ENCODE data around the gene CDH4.

Gene CDH4

DNA sequence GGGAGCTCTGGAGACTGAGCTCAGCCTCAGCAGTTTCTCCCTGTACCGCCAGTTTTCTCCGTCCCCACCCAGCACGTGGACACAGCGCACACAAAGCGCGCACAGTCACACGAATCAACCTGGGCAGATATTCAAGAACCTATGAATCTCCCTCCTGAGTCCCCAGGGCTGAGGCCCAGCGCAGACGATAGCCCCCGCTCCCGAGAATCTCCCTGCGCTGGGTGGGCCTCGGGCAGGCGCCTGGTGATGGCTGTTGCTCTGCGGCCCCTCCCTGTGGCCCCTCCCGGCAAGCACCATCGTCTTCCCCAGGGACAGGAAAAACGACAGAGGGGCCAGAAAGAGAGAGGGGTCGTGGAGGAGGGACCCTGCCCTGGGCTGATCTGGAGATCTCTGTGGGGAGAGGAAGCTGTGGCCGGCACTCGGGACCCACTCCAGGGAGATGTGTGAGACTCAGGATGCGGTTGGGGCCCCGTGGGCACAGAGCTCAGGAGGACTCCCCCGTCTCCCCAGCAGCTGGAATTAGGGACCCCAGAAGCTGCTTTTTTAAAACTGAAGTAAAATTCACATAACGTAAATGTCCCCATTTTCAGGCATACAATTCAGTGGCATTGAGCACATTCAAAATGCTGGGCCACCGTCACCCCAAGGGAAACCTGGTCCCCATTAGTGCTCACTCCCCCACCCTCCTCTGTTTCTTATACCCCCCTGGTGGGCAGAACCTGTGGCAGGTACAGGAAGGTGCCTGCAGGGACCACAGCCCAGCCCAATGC is 482.9 kb downstream of the CDH4 start:
- Histone ChIP-seq H3K9me2 (replicated peaks; ENCODE audit: insufficient read depth, low read length) (no peaks in the 10 kb centered on the region), H3K27ac (ENCODE audit: low read depth, low read length) (no peak overlapping the region), H3K4me3 (ENCODE audit: insufficient read depth, low read length, poor library complexity, severe bottlenecking) (no peak overlapping the region), H3K4me2 (ENCODE audit: low read depth, low read length, poor library complexity, severe bottlenecking) (no peak overlapping the region), H3K27me3 (ENCODE audit: low read length) (no peaks in the 10 kb centered on the region), H3K9me3 (ENCODE audit: insufficient read depth, low read length) (no peaks in the 10 kb centered on the region), H3K9ac (ENCODE audit: low read length) (no peak overlapping the region), H3K79me2 (ENCODE audit: insufficient read depth, low read length) (no peaks in the 10 kb centered on the region), H4K20me1 (ENCODE audit: low read depth, low read length) (no peaks in the 10 kb centered on the region), H3K36me3 (ENCODE audit: low read length) (no peaks in the 10 kb centered on the region), H3F3A (ENCODE audit: insufficient read depth) (no peaks in the 10 kb centered on the region), H2AFZ (ENCODE audit: low read depth, low read length, severe bottlenecking) (no peak overlapping the region)
- TF ChIP-seq, protein P1, sequence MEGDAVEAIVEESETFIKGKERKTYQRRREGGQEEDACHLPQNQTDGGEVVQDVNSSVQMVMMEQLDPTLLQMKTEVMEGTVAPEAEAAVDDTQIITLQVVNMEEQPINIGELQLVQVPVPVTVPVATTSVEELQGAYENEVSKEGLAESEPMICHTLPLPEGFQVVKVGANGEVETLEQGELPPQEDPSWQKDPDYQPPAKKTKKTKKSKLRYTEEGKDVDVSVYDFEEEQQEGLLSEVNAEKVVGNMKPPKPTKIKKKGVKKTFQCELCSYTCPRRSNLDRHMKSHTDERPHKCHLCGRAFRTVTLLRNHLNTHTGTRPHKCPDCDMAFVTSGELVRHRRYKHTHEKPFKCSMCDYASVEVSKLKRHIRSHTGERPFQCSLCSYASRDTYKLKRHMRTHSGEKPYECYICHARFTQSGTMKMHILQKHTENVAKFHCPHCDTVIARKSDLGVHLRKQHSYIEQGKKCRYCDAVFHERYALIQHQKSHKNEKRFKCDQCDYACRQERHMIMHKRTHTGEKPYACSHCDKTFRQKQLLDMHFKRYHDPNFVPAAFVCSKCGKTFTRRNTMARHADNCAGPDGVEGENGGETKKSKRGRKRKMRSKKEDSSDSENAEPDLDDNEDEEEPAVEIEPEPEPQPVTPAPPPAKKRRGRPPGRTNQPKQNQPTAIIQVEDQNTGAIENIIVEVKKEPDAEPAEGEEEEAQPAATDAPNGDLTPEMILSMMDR (IDR thresholded peaks at IDR 0.05; ENCODE audit: insufficient read depth, low read length, poor library complexity, severe bottlenecking), result no peak
- no peak for TF ChIP-seq EZH2phosphoT487 (conservative IDR thresholded peaks at IDR 0.05; ENCODE audit: low read length)

DNA sequence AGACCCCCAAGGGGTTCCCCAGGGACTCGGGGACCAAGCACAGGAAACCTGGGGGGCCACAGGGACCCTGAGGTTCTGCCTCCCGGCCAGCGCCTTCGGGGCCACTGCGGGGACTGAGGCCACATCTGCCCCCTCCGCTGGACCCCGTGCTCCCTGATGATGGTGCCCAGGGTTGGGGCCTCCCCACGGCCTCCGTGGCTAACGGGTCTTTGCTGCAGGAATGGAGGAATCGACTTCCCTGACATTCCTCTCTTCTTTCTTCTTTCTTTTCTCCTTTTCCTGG is 483.4 kb downstream of the CDH4 start:
- H3K9me2 ChIP-seq (replicated peaks; ENCODE audit: insufficient read depth, low read length), result no peaks in the 10 kb centered on the region
- no peaks in the 10 kb centered on the region for H3K79me2 ChIP-seq (ENCODE audit: insufficient read depth, low read length)
- no peaks in the 10 kb centered on the region for H3K27me3 ChIP-seq (ENCODE audit: low read length)
- no peaks in the 10 kb centered on the region for H4K20me1 ChIP-seq (ENCODE audit: low read depth, low read length)
- no peaks in the 10 kb centered on the region for H3K36me3 ChIP-seq (ENCODE audit: low read length)
- H3K27ac ChIP-seq (ENCODE audit: low read depth, low read length), result no peak overlapping the region
- H3K9me3 ChIP-seq (ENCODE audit: insufficient read depth, low read length), result no peaks in the 10 kb centered on the region
- no peak for TF ChIP-seq EZH2phosphoT487 (conservative IDR thresholded peaks at IDR 0.05; ENCODE audit: low read length)
- TF ChIP-seq, protein P1 (IDR thresholded peaks at IDR 0.05; ENCODE audit: insufficient read depth, low read length, poor library complexity, severe bottlenecking), result no peak
- H3F3A ChIP-seq (ENCODE audit: insufficient read depth), result no peaks in the 10 kb centered on the region
- H3K4me2 ChIP-seq (ENCODE audit: low read depth, low read length, poor library complexity, severe bottlenecking), result no peak overlapping the region
- no peak overlapping the region for H3K4me3 ChIP-seq (ENCODE audit: insufficient read depth, low read length, poor library complexity, severe bottlenecking)
- H3K9ac ChIP-seq (ENCODE audit: low read length), result no peak overlapping the region
- H2AFZ ChIP-seq (ENCODE audit: low read depth, low read length, severe bottlenecking), result no peak overlapping the region

DNA sequence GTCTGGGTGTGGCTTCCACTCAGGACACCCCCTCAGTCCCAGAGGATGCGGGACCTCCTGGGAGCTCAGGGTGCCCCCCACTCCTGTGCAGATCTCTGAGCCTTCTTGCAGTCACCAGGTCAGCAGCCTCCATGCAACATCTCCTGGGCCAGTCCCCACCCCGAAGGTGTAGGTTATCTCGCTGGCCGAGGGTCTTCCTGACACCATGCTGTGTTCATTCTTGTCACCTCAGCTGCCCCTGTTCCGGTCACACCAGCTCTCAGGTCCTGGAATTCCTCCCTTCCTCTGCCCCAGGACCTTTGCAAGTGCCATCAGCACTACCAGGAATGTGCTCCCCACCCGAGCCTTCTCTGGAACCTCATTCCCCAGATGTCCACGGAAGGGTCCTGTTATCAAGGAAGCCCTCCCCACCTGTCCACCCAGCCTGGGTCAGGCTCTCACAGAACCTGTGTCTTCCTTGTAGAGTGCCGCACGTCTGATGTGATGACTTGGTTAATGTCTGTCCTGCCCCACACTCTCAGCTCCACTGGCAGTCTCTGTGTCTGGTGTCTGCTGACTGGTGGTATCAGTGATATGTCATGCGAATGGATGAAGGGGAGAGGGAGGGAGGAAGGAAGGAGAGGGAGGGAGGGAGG is 484.1 kb downstream of the CDH4 start:
- no peaks in the 10 kb centered on the region for H3K9me3 ChIP-seq (ENCODE audit: insufficient read depth, low read length)
- no peaks in the 10 kb centered on the region for H4K20me1 ChIP-seq (ENCODE audit: low read depth, low read length)
- no peak overlapping the region for H3K4me3 ChIP-seq (ENCODE audit: insufficient read depth, low read length, poor library complexity, severe bottlenecking)
- H3F3A ChIP-seq (ENCODE audit: insufficient read depth), result no peaks in the 10 kb centered on the region
- no peak overlapping the region for H3K4me2 ChIP-seq (ENCODE audit: low read depth, low read length, poor library complexity, severe bottlenecking)
- no peaks in the 10 kb centered on the region for H3K79me2 ChIP-seq (ENCODE audit: insufficient read depth, low read length)
- TF ChIP-seq, protein P1 (IDR thresholded peaks at IDR 0.05; ENCODE audit: insufficient read depth, low read length, poor library complexity, severe bottlenecking), result no peak
- TF ChIP-seq EZH2phosphoT487 (conservative IDR thresholded peaks at IDR 0.05; ENCODE audit: low read length), result no peak
- no peaks in the 10 kb centered on the region for H3K27me3 ChIP-seq (ENCODE audit: low read length)
- no peaks in the 10 kb centered on the region for H3K9me2 ChIP-seq (replicated peaks; ENCODE audit: insufficient read depth, low read length)
- H3K9ac ChIP-seq (ENCODE audit: low read length), result no peak overlapping the region
- no peak overlapping the region for H3K27ac ChIP-seq (ENCODE audit: low read depth, low read length)
- no peaks in the 10 kb centered on the region for H3K36me3 ChIP-seq (ENCODE audit: low read length)
- no peak overlapping the region for H2AFZ ChIP-seq (ENCODE audit: low read depth, low read length, severe bottlenecking)
